ENCODE data around the gene INTS6.

- TF ChIP-seq KAT7 (CRISPR knock-in tag; IDR thresholded peaks at IDR 0.05; ENCODE audit: borderline replicate concordance) (no peak), USF2 (CRISPR knock-in tag; IDR thresholded peaks at IDR 0.05) (no peak), CTCF (IDR thresholded peaks at IDR 0.05) (no peak), MAX (CRISPR knock-in tag; IDR thresholded peaks at IDR 0.05) (no peak), GABPB1 (CRISPR knock-in tag; IDR thresholded peaks at IDR 0.05) (no peak), ZBTB43 (CRISPR knock-in tag; IDR thresholded peaks at IDR 0.05) (no peak), ZNF512 (CRISPR knock-in tag; IDR thresholded peaks at IDR 0.05; ENCODE audit: borderline replicate concordance) (no peak), NR3C1 (CRISPR knock-in tag; conservative IDR thresholded peaks at IDR 0.05; ENCODE audit: low read depth) (no peak), USF1 (CRISPR knock-in tag; IDR thresholded peaks at IDR 0.05) (no peak), ZBTB21 (CRISPR knock-in tag; IDR thresholded peaks at IDR 0.05; ENCODE audit: borderline replicate concordance) (no peak), FOXP4 (CRISPR knock-in tag; IDR thresholded peaks at IDR 0.05) (no peak)
Observed at GRCh38 chr13:51455532-51455931, 2.7 kb upstream of the INTS6 start.
